Activated CD8-positive, alpha-beta T cell treated with anti-CD3 and anti-CD28 coated beads for 36 hours (primary cell): ENCODE measurements around the gene ITSN1. TPM values are rescaled to one million over a fixed set of nuclear protein-coding genes. Genes with fewer than 3 reads are reported as not detected.

Experiments used
- ATAC-seq: fragments of 200-7000 bp; cut with Tn5 transposase; one replicate; pipeline ENCODE4 v1.10.0; 2021; ENCODE audit warnings: mild to moderate bottlenecking, moderate library complexity
- CTCF ChIA-PET: fragments of 350-600 bp; sonication (Branson Sonifier 250); formaldehyde crosslinking; loops from one replicate; lab custom pipeline; 2021; ENCODE audit warnings: antibody characterized with exemption; lab: Charles Lee
- POLR2A ChIA-PET: fragments of 350-600 bp; sonication (Branson Sonifier 250); formaldehyde crosslinking; loops from one replicate; lab custom pipeline; 2021; ENCODE audit warnings: antibody characterized with exemption; lab: Charles Lee
- DNase-seq: peaks from one replicate; pipeline ENCODE4 v3.0.0-alpha.2; 2020
- H3K27ac Mint-ChIP-seq: one replicate; pipeline ENCODE4 v1.8.0; 2021; ENCODE audit warnings: mild to moderate bottlenecking, mixed read lengths
- H3K27me3 Mint-ChIP-seq: one replicate; pipeline ENCODE4 v1.8.0; 2021; ENCODE audit warnings: mixed read lengths
- H3K36me3 Mint-ChIP-seq: one replicate; pipeline ENCODE4 v1.8.0; 2021; ENCODE audit warnings: low read depth, mixed read lengths
- H3K4me1 Mint-ChIP-seq: one replicate; pipeline ENCODE4 v1.8.0; 2021; ENCODE audit warnings: low read depth, mixed read lengths
- H3K4me3 Mint-ChIP-seq: one replicate; pipeline ENCODE4 v1.8.0; 2021; ENCODE audit warnings: mild to moderate bottlenecking, moderate library complexity, mixed read lengths
- H3K9me3 Mint-ChIP-seq: one replicate; pipeline ENCODE4 v1.8.0; 2021; ENCODE audit warnings: mixed read lengths
- intact Hi-C: fragments of 100-400 bp; cut with micrococcal nuclease; formaldehyde crosslinking; loops from one replicate; pipeline ENCODE4 v1.10.0; 2022
- total RNA-seq, 2 experiments: library from RNA; stranded (reverse); gene quantifications; one replicate each; pipeline ENCODE4 v1.2.3, GENCODE V29; 2021
- TF ChIP-seq, protein P1 (sequence below): fragments of 200-600 bp; IDR thresholded peaks from one replicate; pipeline ENCODE4 v1.8.0; 2022; ENCODE audit warnings: antibody characterized with exemption, mild to moderate bottlenecking

ITSN1 gene
- total RNA-seq, 2 experiments from 2014 or later, result 4.4 to 4.7 TPM

DNA sequence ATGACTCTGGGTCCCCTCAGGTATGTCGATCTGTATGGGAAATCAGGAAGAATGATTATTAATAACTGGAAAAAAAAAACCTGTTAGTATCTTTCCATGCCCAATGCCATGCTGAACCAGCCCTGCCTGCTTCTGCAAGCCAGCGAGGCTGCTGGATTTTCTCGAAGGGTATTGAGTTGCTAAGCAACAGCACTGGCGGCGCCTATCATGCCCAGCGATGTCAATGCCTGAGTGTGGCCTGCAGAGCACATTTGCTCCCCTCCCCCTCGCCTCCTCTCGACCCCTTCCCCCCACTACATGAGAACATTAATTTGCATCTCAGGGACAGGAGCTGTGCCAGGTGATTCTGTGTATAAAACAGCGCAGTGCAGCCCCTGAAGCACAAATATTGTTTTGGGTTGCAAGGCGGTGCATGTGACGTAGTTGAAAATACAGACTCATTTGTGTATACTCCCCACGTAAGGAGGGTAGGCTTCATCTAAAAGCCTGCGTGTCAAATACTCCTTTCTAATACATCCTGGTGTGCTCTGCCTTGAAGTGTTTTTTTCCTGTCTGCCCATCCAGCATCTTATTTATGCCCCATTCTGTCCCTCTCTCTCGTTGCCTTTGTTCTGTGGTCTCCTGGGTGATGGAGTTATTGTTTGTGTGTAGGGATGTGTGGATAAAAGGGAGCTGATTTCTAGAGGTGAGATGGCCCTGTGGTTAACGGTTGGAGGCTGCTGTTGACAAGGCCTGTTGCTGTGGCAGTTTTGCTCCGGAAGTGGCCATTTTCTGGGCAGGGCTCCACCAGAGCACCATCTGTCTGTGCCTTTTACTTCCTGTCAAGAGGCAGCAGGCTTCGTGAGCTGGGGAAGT, 306.0 kb downstream of the ITSN1 start:
- peak overlapping the region; percentile 75 for H3K4me3 Mint-ChIP-seq
- intact Hi-C loops, result loop anchor here (2.0 to 5.0 kb wide), 4 partner anchors 18 to 129 kb away; no protein-coding TSS in a partner anchor
- POLR2A ChIA-PET, result interaction anchor here (0.6 to 7.9 kb wide), 15 partner anchors 10 to 270 kb away, joined by 3 to 160 read pairs (median 7); partner anchors contain the start of genes MRPS6 and SLC5A3
- ATAC-seq, result peak; percentile 57
- CTCF ChIA-PET, result interaction anchor here (0.6 to 3.5 kb wide), 10 partner anchors 9 to 182 kb away, joined by 3 to 31 read pairs (median 6); no protein-coding TSS in a partner anchor
- peaks cover 3% of the 10 kb centered on the region for H3K27me3 Mint-ChIP-seq
- H3K27ac Mint-ChIP-seq, result peak overlapping the region; percentile 100
- TF ChIP-seq, protein P1, sequence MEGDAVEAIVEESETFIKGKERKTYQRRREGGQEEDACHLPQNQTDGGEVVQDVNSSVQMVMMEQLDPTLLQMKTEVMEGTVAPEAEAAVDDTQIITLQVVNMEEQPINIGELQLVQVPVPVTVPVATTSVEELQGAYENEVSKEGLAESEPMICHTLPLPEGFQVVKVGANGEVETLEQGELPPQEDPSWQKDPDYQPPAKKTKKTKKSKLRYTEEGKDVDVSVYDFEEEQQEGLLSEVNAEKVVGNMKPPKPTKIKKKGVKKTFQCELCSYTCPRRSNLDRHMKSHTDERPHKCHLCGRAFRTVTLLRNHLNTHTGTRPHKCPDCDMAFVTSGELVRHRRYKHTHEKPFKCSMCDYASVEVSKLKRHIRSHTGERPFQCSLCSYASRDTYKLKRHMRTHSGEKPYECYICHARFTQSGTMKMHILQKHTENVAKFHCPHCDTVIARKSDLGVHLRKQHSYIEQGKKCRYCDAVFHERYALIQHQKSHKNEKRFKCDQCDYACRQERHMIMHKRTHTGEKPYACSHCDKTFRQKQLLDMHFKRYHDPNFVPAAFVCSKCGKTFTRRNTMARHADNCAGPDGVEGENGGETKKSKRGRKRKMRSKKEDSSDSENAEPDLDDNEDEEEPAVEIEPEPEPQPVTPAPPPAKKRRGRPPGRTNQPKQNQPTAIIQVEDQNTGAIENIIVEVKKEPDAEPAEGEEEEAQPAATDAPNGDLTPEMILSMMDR, result no peak
- peaks cover 58% of the 10 kb centered on the region for H3K36me3 Mint-ChIP-seq
- peak; percentile 95 for DNase-seq
- peaks cover 77% of the 10 kb centered on the region for H3K4me1 Mint-ChIP-seq
- peaks cover 18% of the 10 kb centered on the region for H3K9me3 Mint-ChIP-seq

DNA sequence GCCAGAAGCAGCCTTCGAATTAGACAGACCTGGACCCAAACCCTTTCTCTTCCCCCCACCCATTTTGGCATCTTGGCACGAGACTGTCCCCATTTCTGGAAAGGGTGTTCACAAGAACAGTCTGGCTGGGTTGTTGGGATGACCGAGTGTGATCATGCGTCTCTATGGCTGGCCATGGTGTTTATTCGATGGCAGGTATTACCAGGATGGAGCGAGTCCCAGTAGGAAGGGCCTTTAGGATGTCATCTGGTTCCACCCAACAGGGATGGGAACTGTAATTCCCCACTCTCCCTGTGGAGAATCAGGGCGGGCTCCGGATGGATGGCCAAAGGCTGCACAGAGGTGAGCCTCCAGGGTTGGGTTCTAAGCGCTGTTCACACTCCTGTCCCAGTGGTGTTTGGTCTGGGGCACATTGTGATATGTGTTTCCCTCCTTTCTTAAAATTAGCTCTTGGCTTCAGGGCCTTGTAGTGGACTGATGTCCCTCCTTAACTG, 306.7 kb downstream of the ITSN1 start:
- peaks cover 55% of the 10 kb centered on the region for H3K36me3 Mint-ChIP-seq
- ChIA-PET CTCF (interaction anchor here (1.3 to 3.5 kb wide), 7 partner anchors 9 to 127 kb away, joined by 4 to 31 read pairs (median 8); no protein-coding TSS in a partner anchor), POLR2A (interaction anchor here (0.8 to 7.9 kb wide), 11 partner anchors 9 to 142 kb away, joined by 3 to 160 read pairs (median 8); partner anchors contain the start of genes MRPS6 and SLC5A3)
- ATAC-seq (no peak), DNase-seq (no peak)
- peaks cover 77% of the 10 kb centered on the region for H3K4me1 Mint-ChIP-seq
- H3K9me3 Mint-ChIP-seq, result peaks cover 18% of the 10 kb centered on the region
- H3K4me3 Mint-ChIP-seq, result peak overlapping the region; percentile 75
- H3K27ac Mint-ChIP-seq, result peak overlapping the region; percentile 100
- intact Hi-C loops, result loop anchor here (2.0 to 5.0 kb wide), 4 partner anchors 18 to 128 kb away; no protein-coding TSS in a partner anchor
- TF ChIP-seq, protein P1, result no peak
- peaks cover 3% of the 10 kb centered on the region for H3K27me3 Mint-ChIP-seq

Other genes starting within 250 kb of the ITSN1 start
- gene IFNGR2, start 239.1 kb upstream of the ITSN1 start, total RNA-seq, result 1 to 10 TPM; 7.8 to 9.8 TPM
- 10 to 100 TPM; 14.4 to 15.2 TPM for gene TMEM50B, start 162.5 kb upstream of the ITSN1 start, total RNA-seq
- gene DNAJC28, start 150.8 kb upstream of the ITSN1 start, total RNA-seq, result under 1 TPM; 0.22 to 0.56 TPM
- gene GART, start 100.4 kb upstream of the ITSN1 start, total RNA-seq, result 100 to 1,000 TPM; 224 to 232 TPM
- 100 to 1,000 TPM; 267 to 276 TPM for gene SON, start 99.5 kb upstream of the ITSN1 start, total RNA-seq
- gene DONSON, start 53.8 kb upstream of the ITSN1 start, total RNA-seq, result 10 to 100 TPM; 36.8 to 41.5 TPM
- gene CRYZL1, start 760 bp upstream of the ITSN1 start, total RNA-seq, result 10 to 100 TPM; 30.1 to 33.2 TPM